C4-2B (cell line): ENCODE data around the gene CCDC172.

ENCODE experiments used
- H3K27ac ChIP-seq: fragments of 450-650 bp; 2 replicates; pipeline ENCODE4 v1.5.1; 2017
- ZFX ChIP-seq: fragments of 450-650 bp; IDR thresholded peaks from 2 replicates; pipeline ENCODE4 v1.6.1; 2017
- TF ChIP-seq, protein P1 (sequence below): fragments of 450-650 bp; conservative IDR thresholded peaks from 2 replicates; pipeline ENCODE4 v1.5.1; 2017; ENCODE audit warnings: mild to moderate bottlenecking

CCDC172 gene

GRCh38 chr10:116329153-116329552 is 4.9 kb downstream of the CCDC172 start:
- no peak overlapping the region for H3K27ac ChIP-seq
- TF ChIP-seq, protein P1, sequence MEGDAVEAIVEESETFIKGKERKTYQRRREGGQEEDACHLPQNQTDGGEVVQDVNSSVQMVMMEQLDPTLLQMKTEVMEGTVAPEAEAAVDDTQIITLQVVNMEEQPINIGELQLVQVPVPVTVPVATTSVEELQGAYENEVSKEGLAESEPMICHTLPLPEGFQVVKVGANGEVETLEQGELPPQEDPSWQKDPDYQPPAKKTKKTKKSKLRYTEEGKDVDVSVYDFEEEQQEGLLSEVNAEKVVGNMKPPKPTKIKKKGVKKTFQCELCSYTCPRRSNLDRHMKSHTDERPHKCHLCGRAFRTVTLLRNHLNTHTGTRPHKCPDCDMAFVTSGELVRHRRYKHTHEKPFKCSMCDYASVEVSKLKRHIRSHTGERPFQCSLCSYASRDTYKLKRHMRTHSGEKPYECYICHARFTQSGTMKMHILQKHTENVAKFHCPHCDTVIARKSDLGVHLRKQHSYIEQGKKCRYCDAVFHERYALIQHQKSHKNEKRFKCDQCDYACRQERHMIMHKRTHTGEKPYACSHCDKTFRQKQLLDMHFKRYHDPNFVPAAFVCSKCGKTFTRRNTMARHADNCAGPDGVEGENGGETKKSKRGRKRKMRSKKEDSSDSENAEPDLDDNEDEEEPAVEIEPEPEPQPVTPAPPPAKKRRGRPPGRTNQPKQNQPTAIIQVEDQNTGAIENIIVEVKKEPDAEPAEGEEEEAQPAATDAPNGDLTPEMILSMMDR = no peak
- no peak for TF ChIP-seq ZFX

DNA sequence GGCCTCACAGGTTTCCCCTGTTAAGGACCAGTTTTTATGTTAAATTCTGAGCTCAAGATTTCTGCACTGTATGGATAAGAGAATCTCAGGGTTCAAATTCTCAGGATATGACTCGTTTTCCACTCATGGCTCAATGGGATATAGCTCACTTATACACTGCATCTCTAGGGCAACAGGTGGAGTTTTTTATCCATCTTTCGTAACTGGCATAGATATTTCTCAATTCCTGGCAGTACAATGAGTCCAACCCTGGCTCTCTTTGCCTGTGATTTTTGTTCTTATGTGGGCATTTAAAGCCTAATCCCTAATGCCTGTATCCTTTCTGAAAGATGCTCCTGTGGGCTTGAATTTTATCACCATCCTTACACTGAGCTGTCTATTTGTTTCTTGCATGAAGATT is 7.6 kb downstream of the CCDC172 start:
- no peak overlapping the region for H3K27ac ChIP-seq
- TF ChIP-seq ZFX = no peak
- TF ChIP-seq, protein P1 = no peak

- no peak overlapping the region for H3K27ac ChIP-seq
- TF ChIP-seq, protein P1 = no peak
- TF ChIP-seq ZFX = no peak
Measured at GRCh38 chr10:116336866-116337265, 12.6 kb downstream of the CCDC172 start.

GRCh38 chr10:116352125-116352524 is 27.9 kb downstream of the CCDC172 start:
- TF ChIP-seq ZFX = no peak
- TF ChIP-seq, protein P1 = no peak
- H3K27ac ChIP-seq = no peak overlapping the region

DNA sequence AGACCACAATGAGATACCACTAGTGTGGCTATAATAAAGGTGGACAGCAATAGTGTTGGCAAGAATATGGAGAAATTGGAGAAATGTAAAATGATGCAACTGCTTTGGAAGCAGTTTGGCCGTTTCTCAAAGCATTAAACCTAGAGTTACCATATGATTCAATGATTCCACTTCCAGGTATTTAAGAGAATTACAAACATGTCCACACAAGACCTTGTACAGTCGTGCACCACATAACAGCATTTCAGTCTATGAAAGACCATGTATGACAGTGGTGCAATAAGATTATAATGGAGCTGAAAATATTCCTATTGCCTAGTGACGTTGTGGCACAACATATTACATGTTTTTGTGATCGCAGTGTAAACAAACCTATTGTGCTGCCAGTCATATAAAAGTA is 29.6 kb downstream of the CCDC172 start:
- TF ChIP-seq, protein P1 = no peak
- H3K27ac ChIP-seq = no peak overlapping the region

DNA sequence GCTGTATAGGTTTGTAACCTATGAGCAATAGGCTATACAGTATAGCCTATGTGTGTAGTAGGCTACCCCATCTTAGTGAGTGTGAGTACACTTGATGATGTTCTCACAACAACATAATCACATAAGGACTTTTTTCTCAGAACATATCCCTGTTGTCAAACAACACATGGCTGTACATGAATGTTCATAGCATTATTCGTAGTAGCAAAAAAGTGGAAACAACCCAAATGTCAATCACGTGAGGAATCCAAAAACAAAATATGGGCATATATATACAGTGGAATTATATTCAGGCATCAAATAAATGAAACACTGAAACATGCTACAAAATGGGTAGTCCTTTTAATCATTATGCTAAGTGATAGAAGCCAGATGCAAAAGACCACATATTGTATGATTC is 31.1 kb downstream of the CCDC172 start:
- H3K27ac ChIP-seq = no peak overlapping the region
- no peak for TF ChIP-seq ZFX
- TF ChIP-seq, protein P1 = no peak

GRCh38 chr10:116356833-116357232 is 32.6 kb downstream of the CCDC172 start:
- TF ChIP-seq ZFX = no peak
- TF ChIP-seq, protein P1 = no peak
- no peak overlapping the region for H3K27ac ChIP-seq
